Measurements from ENCODE around the gene GLMP. TPM values are rescaled to one million over a fixed set of nuclear protein-coding genes. Genes with fewer than 3 reads are reported as not detected.

GLMP gene
- total and polyA plus RNA-seq, 2 donors from 2014 or later: 52.4 to 154 TPM

DNA sequence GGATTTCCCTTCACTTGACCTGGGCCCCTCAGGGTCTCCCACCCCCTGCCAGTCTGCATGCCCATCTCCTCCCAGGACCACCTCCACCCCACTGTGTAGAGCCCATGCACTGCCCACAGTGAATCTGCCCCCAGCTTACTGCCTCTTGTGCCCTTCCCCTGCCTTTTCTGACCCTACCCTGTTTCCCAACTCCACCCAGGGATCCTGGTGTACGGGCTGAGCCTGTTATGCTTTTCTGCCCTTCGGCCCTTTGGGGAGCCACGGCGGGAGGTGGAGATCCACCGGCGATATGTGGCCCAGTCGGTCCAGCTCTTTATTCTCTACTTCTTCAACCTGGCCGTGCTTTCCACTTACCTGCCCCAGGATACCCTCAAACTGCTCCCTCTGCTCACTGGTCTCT lies 9.4 kb downstream of the GLMP start:
- Histone ChIP-seq H3K36me3 (ENCODE audit: control insufficient read depth in 2 of 3, insufficient read depth in 3 of 3, low read length in 3 of 3) (peaks cover 0 to 2% (median 0%) of the 10 kb centered on the region in 3 donors), H3K27ac (ENCODE audit: low read depth in 2 of 2, low read length in 2 of 2) (no peak overlapping the region), H3K9ac (ENCODE audit: low read length in 3 of 3) (no peak overlapping the region), H3K4me3 (ENCODE audit: low read length in 3 of 3) (no peak overlapping the region), H3K4me1 (ENCODE audit: control insufficient read depth in 2 of 3, insufficient read depth in 2 of 3, low read depth in 1 of 3, low read length in 3 of 3) (peaks cover 0 to 21% (median 17%) of the 10 kb centered on the region in 3 donors), H3K9me3 (ENCODE audit: control insufficient read depth in 2 of 3, insufficient read depth in 1 of 3, low read length in 3 of 3) (no peaks in the 10 kb centered on the region), H3K27me3 (ENCODE audit: control insufficient read depth, insufficient read depth, low read length) (no peaks in the 10 kb centered on the region)
- DNase-seq (no peak), FAIRE-seq (no peak)
- TF ChIP-seq CTCF (IDR thresholded peaks at IDR 0.05; ENCODE audit: borderline replicate concordance, extremely low read depth, insufficient read depth): no peak
- intact Hi-C loops (cut with DNase I): no loop called here

GRCh38 chr1:156285437-156285836 lies 10.0 kb downstream of the GLMP start:
- Histone ChIP-seq H3K4me1 (ENCODE audit: control insufficient read depth in 2 of 3, insufficient read depth in 2 of 3, low read depth in 1 of 3, low read length in 3 of 3) (peaks cover 0 to 21% (median 18%) of the 10 kb centered on the region in 3 donors), H3K27ac (ENCODE audit: low read depth in 2 of 2, low read length in 2 of 2) (no peak overlapping the region), H3K36me3 (ENCODE audit: control insufficient read depth in 2 of 3, insufficient read depth in 3 of 3, low read length in 3 of 3) (peaks cover 0 to 2% (median 0%) of the 10 kb centered on the region in 3 donors), H3K4me3 (ENCODE audit: low read length in 3 of 3) (no peak overlapping the region), H3K9me3 (ENCODE audit: control insufficient read depth in 2 of 3, insufficient read depth in 1 of 3, low read length in 3 of 3) (no peaks in the 10 kb centered on the region), H3K27me3 (ENCODE audit: control insufficient read depth, insufficient read depth, low read length) (no peaks in the 10 kb centered on the region), H3K9ac (ENCODE audit: low read length in 3 of 3) (no peak overlapping the region)
- DNase-seq (no peak), FAIRE-seq (no peak)
- no peak for TF ChIP-seq CTCF (IDR thresholded peaks at IDR 0.05; ENCODE audit: borderline replicate concordance, extremely low read depth, insufficient read depth)
- intact Hi-C loops (cut with DNase I): no loop called here

DNA sequence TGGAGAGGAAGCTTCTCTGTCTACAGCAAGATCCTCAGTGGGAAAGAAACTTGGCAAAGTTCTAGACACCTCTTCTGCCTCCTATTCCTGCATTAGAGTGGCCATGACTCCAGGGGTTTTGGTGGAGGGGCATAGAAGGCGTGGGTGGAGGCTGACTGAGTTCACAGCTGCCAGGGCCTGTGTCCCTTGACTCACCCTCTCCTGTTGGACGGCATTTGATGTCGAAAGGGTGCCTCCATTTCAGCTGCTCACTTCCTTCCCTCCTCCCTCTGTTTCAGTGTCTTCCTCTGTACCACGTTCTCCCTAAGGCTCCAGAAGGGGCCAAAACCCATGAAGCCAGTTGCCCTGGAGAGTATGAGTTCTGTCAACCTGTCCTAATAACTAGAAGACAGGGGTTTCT lies 10.7 kb downstream of the GLMP start:
- peaks cover 0 to 21% (median 18%) of the 10 kb centered on the region in 3 donors for H3K4me1 ChIP-seq (ENCODE audit: control insufficient read depth in 2 of 3, insufficient read depth in 2 of 3, low read depth in 1 of 3, low read length in 3 of 3)
- no peaks in the 10 kb centered on the region for H3K9me3 ChIP-seq (ENCODE audit: control insufficient read depth in 2 of 3, insufficient read depth in 1 of 3, low read length in 3 of 3)
- no peak overlapping the region for H3K27ac ChIP-seq (ENCODE audit: low read depth in 2 of 2, low read length in 2 of 2)
- no peak overlapping the region for H3K4me3 ChIP-seq (ENCODE audit: low read length in 3 of 3)
- H3K9ac ChIP-seq (ENCODE audit: low read length in 3 of 3): no peak overlapping the region
- intact Hi-C loops (cut with DNase I): no loop called here
- TF ChIP-seq CTCF (IDR thresholded peaks at IDR 0.05; ENCODE audit: borderline replicate concordance, extremely low read depth, insufficient read depth): no peak
- no peaks in the 10 kb centered on the region for H3K27me3 ChIP-seq (ENCODE audit: control insufficient read depth, insufficient read depth, low read length)
- peaks cover 0 to 3% (median 2%) of the 10 kb centered on the region in 3 donors for H3K36me3 ChIP-seq (ENCODE audit: control insufficient read depth in 2 of 3, insufficient read depth in 3 of 3, low read length in 3 of 3)
- FAIRE-seq: no peak
- no peak for DNase-seq

DNA sequence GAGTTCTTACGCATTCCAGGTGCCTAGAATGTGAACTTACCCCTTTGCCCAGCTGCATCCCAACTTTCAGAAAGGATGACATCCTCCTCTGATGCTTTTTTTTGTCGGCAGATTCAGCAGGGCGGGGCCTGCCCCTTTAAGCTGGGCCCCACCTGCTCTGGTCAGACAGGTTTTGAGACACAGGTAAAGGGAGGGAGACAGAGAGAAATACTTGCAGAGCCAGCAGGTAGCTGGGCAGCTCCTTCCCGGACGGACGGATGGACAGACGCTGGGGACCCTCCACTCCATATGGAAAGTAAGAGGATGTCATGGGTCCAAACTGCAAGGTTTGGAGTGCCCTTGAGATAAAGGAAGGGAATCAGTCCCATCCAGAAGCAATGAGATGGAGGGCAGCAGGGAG lies 11.4 kb downstream of the GLMP start, which contains the start of gene TMEM79:
Gene TMEM79 (plus strand): TSS at position 214 of the 400 bp plus-strand sequence. CDS start 902 bp downstream, outside the sequence.
- Histone ChIP-seq H3K4me3 (ENCODE audit: low read length in 3 of 3) (peak within 1 kb of the TSS; percentile 93 to 99 (median 98)), H3K27me3 (ENCODE audit: control insufficient read depth, insufficient read depth, low read length) (no peaks in the 10 kb centered on the region), H3K4me1 (ENCODE audit: control insufficient read depth in 2 of 3, insufficient read depth in 2 of 3, low read depth in 1 of 3, low read length in 3 of 3) (peaks cover 0 to 21% (median 18%) of the 10 kb centered on the region in 3 donors), H3K9ac (ENCODE audit: low read length in 3 of 3) (peak within 1 kb of the TSS; percentile 64 to 98 (median 78)), H3K27ac (ENCODE audit: low read depth in 2 of 2, low read length in 2 of 2) (peak within 1 kb of the TSS in 1 of 2 donors; percentile 92), H3K9me3 (ENCODE audit: control insufficient read depth in 2 of 3, insufficient read depth in 1 of 3, low read length in 3 of 3) (no peaks in the 10 kb centered on the region), H3K36me3 (ENCODE audit: control insufficient read depth in 2 of 3, insufficient read depth in 3 of 3, low read length in 3 of 3) (peaks cover 0 to 5% (median 2%) of the 10 kb centered on the region in 3 donors)
- DNase-seq (no peak), FAIRE-seq (no peak)
- intact Hi-C loops (cut with DNase I): no loop called here
- no peak for TF ChIP-seq CTCF (IDR thresholded peaks at IDR 0.05; ENCODE audit: borderline replicate concordance, extremely low read depth, insufficient read depth)

Measured in kidney (tissue), 14 donors.